HG02798 (cell line): Measurements from ENCODE around the gene KDM8.

Experiments used
- ATAC-seq: cut with Tn5 transposase; IDR thresholded peaks from one replicate; pipeline ENCODE4 v1.9.1; 2021; ENCODE audit warnings: mild to moderate bottlenecking; ENCODE audit not compliant: unreplicated experiment, poor library complexity

KDM8 gene

DNA sequence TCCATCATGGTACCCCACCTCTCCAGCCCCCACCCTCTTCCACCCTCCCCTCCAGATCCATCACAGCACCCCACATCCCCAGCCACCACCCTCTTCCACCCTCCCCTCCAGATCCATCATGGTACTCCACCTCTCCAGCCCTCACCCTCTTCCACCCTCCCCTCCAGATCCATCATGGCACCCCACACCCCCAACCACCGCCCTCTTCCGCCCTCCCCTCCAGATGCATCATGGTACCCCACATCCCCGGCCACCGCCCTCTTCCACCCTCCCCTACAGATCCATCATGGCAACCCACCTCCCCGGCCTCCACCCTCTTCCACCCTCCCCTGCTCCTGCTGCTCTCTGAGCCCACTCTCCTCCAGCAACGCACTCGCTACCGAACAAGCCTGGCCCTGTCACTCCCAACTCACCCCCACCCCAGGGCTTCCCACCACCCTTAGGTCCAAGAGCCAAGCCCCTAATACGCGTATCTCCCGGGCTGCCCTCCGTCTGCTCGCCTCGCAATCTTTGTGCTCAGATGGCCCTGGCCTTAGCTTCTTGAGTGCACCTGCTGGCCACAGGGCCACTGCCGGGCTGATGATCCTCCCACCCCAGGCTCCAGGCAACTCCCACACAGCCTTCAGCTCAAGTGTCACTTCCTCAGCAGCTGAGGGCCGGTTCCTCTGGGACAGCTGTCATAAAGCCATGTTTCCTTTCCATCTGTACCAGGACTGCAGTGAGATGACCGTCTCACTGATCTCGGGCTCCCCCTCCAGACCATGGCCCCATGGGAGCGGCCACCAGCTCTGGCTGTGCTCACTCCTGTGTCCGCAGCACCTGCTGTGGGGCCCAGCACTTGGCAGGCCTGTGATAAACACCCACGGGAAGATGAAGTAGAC, 25.5 kb downstream of the KDM8 start:
- no peak for ATAC-seq

DNA sequence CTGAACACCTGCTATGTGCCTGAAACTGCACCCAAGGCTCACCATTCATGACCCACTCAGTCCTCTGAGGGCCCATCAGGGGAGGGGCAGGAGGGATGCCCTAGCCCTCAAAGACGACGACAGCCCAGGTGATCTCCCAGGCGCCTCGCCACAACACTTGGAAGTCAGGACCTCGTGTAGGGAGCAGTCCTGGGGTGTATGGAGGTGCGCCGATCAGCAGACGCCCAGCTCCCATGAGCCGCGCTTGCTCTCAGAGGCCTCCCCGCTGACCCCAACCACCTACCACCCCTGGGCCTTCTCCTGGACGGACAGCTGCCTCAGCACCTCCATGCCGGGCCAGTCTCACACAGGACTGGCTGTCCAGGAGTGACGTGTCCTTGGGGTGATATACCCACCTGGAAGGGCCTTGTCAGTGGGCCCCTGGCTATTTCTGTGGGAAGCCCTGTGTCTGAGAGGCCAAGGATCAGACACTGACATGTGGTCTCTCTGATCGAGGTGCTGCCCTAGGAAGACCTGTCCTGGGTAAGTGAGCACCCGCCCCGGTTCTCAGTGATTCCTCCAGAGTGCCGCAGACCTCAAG, 26.7 kb downstream of the KDM8 start:
- no peak for ATAC-seq

DNA sequence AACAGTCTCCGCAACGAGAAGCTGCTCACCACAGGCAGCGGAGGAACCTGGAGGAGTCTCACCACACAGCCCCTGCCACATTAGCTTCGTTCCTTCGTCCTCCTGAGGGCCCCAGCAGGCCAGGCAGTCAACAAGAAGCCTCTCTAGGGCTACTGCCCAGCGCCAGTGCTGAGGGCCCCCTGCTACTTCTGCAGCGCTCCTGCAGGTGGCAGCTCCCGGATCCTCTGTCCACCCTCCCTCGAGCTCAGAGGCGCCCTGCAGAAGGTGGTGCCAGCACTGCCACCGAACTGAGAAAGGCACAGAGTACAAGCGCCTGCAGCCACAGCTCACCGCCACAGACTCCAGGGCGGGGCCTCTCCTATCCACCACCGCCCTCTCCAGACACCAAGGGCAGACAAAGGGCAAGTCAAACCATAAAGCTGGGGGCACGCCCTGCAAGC, 27.3 kb downstream of the KDM8 start:
- ATAC-seq: no peak

GRCh38 chr16:27231692-27232060, 28.4 kb downstream of the KDM8 start:
- no peak for ATAC-seq

GRCh38 chr16:27232061-27232900, 29.0 kb downstream of the KDM8 start:
- ATAC-seq: peak; percentile 55

DNA sequence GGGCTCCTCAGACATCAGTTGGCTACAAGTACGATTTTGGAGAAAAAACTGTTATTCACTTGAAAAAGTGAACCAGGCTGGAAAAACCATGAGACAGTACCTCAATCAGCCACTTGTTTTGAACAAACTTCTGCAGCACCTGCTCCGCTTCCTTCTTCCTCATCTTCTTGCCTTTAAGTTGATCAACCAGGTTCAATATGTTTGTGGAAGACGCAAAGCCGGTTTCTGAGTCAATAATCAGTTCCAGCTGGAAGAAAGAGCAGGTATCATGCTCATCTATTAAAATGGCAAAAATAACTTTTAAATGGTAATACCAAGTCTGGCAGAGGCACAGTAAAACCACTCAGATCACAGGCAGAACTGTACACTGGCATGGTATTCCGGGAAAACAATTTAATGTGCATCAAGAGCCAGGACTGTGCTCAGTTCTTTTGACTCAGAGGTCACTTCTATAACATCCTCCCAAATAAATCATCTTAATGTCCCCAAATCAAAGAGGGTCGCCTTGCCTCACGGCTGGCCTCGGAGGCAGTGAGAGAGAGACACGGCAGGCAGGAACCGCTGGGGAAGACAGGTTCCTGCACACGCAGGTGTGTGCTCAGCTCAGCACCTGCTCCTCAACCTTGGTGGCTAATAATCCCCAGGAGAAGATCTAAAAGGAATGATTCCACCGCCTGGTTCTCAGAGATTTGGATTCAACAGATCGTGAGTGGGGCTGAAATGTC, 29.7 kb downstream of the KDM8 start:
- ATAC-seq: no peak

- ATAC-seq: no peak
These were observed 30.4 kb downstream of the KDM8 start for GRCh38 chr16:27233731-27234130.

- no peak for ATAC-seq
These were observed 30.8 kb downstream of the KDM8 start for GRCh38 chr16:27234171-27234570.

DNA sequence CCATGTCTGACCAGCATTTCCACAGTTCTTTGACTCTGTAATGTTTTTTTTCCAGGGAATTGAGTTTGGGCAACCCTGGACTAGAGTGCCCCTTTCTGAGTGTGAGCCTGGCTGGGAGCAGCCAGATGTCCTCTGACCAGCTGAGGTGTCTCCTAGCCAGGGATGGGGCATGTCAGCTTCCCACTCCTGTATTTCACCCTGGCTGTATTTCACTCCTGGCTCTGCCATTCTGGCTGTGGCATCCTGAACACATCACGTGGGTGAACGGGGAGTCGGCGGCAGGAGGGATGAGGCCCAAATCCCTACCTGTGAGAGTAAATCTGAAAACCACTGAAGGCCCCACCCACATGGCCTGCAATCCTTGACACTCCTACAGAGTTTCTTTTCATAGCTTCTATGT, 31.3 kb downstream of the KDM8 start:
- no peak for ATAC-seq

- ATAC-seq: peak; percentile 24
These were observed 32.0 kb downstream of the KDM8 start for GRCh38 chr16:27235055-27235937.

DNA sequence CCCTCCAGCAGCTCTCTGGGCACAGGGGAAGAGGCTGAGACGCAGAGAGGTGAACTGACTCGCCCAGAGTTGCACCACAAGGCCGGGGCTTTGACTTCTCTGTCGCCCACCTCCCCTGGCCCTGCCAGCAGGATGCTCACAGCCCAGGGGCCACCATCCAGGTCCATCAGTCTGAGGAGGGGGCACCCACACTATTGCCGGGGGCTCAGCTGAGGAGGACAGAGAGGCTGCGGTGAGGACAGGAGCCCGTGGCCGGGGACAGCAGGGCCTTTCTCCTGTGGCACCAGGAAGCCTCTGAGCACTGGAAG, 32.6 kb downstream of the KDM8 start:
- ATAC-seq: no peak

GRCh38 chr16:27236635-27237218, 33.4 kb downstream of the KDM8 start:
- ATAC-seq: no peak

DNA sequence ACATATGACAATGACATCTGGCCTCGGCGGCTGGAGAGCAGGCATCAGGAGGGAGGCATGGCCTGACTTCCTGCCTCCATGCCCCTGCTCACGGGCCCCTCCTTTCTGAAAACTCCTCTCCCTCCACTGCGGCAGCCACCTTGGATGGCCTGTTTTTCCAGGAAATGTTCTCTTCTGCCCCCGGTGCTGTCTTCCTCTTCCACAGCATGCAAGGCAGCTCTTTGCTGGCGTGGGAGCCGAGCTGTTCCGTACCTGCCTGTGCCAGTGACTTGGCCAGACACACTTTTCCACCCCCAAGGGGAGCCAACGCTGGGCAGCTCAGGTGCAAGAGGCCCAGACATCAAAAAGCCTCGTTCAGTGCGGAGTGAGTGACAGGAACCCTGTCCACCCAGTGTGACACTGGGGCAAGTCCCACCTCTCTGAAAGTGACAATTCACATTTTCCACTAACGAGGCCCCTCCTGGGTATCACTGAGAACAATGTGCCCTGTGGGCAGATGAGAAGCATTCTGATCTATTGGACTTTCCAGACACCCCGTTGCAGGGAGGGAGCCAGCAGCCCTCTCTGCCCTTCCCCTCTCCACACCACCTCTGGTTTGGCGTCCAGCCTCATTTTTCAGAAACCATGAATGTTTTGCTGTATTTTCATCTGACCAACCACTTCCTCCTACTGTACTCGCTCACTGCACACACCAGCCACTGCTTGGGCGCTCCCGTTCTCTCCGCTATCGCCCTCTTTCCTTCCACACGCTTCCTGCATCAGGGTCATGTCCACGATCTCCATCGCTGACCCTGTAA, 34.1 kb downstream of the KDM8 start:
- peak; percentile 73 for ATAC-seq

- peak; percentile 18 for ATAC-seq
These were observed 34.8 kb downstream of the KDM8 start for GRCh38 chr16:27238016-27238587.

GRCh38 chr16:27238591-27238990, 35.3 kb downstream of the KDM8 start:
- no peak for ATAC-seq

DNA sequence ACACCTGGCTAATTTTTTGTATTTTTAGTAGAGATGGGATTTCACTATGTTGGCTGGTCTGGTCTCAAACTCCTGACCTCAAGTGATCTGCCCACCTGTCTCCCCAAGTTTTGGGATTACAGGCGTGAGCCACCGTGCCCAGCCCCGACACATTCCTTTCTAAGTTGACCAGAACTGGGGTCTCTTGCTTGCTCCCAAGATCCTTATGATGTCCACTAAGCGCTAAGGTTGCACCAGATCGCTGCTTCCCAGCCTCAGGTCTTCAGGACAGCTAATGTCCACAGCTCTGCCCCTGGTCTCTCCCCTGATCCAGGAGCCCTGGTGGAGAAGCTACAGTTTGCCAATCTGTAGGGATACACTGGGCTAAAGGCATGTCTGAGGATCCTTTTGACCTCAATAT, 35.7 kb downstream of the KDM8 start:
- no peak for ATAC-seq

- no peak for ATAC-seq
These were observed 36.8 kb downstream of the KDM8 start for GRCh38 chr16:27239906-27240655.
